A549 (cell line): Measurements from ENCODE around the gene NTRK3.

ENCODE experiments used
- CEBPB ChIP-seq, 2 experiments: fragments of >200 bp in 1 of 2; sonication (Bioruptor Twin) in 1 of 2; formaldehyde crosslinking in 1 of 2; IDR thresholded peaks; 2 replicates each; pipeline ENCODE4 v1.6.1; 2012 to 2016
- CHD2 ChIP-seq: fragments of 150-350 bp; IDR thresholded peaks from 2 replicates; pipeline ENCODE4 v1.6.1; 2014; ENCODE audit warnings: low read length; ENCODE audit not compliant: partially characterized antibody
- CHD4 ChIP-seq: fragments of 200-600 bp; sonication (generic); IDR thresholded peaks from 2 replicates; pipeline ENCODE4 v1.6.1; 2016; ENCODE audit warnings: antibody characterized with exemption, mild to moderate bottlenecking, borderline replicate concordance
- CTCF ChIP-seq: fragments of >200 bp; sonication (Bioruptor Twin); formaldehyde crosslinking; IDR thresholded peaks from 3 replicates; pipeline ENCODE4 v1.5.1; 2016
- EP300 ChIP-seq, 2 experiments: fragments of >200 bp; sonication (Bioruptor Twin); formaldehyde crosslinking; IDR thresholded peaks; 2 replicates in 1 of 2; 3 replicates in 1 of 2; pipeline ENCODE4 v1.6.1; 2016 to 2017
- KDM1A ChIP-seq: fragments of 200-600 bp; sonication (generic); IDR thresholded peaks from 2 replicates; pipeline ENCODE4 v1.6.1; 2016; ENCODE audit warnings: low read depth, mild to moderate bottlenecking
- NR3C1 ChIP-seq: fragments of >200 bp; sonication (Bioruptor Twin); formaldehyde crosslinking; IDR thresholded peaks from 3 replicates; pipeline ENCODE4 v1.6.1; 2017
- PBX3 ChIP-seq: IDR thresholded peaks from 2 replicates; pipeline ENCODE4 v1.6.1; 2012
- POLR2A ChIP-seq: IDR thresholded peaks from 2 replicates; pipeline ENCODE4 v1.6.1; 2012; ENCODE audit warnings: mild to moderate bottlenecking, low read length
- RAD21 ChIP-seq, 2 experiments: fragments of >200 bp in 1 of 2; sonication (Bioruptor Twin) in 1 of 2; formaldehyde crosslinking in 1 of 2; IDR thresholded peaks in 1 of 2; conservative IDR thresholded peaks in 1 of 2; 2 replicates in 1 of 2; 3 replicates in 1 of 2; pipeline ENCODE4 v1.6.1; 2012 to 2018; ENCODE audit warnings: inconsistent platforms in 1 of 2
- RCOR1 ChIP-seq: fragments of 150-350 bp; IDR thresholded peaks from 2 replicates; pipeline ENCODE4 v1.6.1; 2014; ENCODE audit warnings: antibody characterized with exemption, low read length, low read depth
- RFX5 ChIP-seq: fragments of 450-650 bp; IDR thresholded peaks from 2 replicates; pipeline ENCODE4 v1.7.1; 2014; ENCODE audit warnings: antibody characterized with exemption, mild to moderate bottlenecking, moderate library complexity
- SMC3 ChIP-seq: fragments of >200 bp; sonication (Bioruptor Twin); formaldehyde crosslinking; IDR thresholded peaks from 3 replicates; pipeline ENCODE4 v1.6.1; 2018; ENCODE audit warnings: inconsistent platforms

GRCh38 chr15:88264622-88265021 lies 8.1 kb upstream of the NTRK3 start:
- TF ChIP-seq POLR2A (no peak), CTCF (no peak), EP300 (IDR thresholded peaks at IDR 0.05) (no peak), RAD21 (conservative IDR thresholded peaks at IDR 0.05 in 1 of 2, IDR thresholded peaks at IDR 0.05 in 1 of 2) (no peak), RCOR1 (no peak), CHD2 (no peak), PBX3 (no peak), CHD4 (no peak), KDM1A (no peak), SMC3 (no peak), CEBPB (IDR thresholded peaks at IDR 0.05) (no peak), RFX5 (no peak), NR3C1 (no peak)
